ENCODE data around the gene TMEM140.
"Not testable (repeated sequence)": the region's sequence is repeated elsewhere in the genome, so short reads cannot be mapped to it uniquely, and the experiment has no call there.

TMEM140 gene

GRCh38 chr7:135195968-135196629, 48.2 kb downstream of the TMEM140 start:
- FAIRE-seq = no peak

DNA sequence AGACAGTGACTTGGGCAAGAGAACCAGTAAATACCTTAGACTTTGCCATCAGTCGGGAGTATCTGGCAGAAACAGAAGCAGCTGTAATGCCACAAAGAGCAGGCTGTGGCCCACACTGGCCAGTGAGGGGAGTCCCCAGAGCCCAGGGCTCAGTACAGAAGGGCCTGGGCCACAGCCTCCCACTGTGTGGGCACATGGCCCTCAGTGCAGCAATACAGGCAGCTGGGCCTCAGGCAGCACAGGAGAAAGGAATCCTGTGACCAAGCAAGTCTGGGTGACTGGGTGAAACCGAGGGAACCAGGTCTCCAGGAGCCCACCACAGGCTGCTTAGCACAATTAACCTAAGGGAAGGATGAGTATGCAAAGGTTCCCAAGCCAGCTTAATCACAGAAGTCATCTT, 49.5 kb downstream of the TMEM140 start:
- FAIRE-seq = no peak

DNA sequence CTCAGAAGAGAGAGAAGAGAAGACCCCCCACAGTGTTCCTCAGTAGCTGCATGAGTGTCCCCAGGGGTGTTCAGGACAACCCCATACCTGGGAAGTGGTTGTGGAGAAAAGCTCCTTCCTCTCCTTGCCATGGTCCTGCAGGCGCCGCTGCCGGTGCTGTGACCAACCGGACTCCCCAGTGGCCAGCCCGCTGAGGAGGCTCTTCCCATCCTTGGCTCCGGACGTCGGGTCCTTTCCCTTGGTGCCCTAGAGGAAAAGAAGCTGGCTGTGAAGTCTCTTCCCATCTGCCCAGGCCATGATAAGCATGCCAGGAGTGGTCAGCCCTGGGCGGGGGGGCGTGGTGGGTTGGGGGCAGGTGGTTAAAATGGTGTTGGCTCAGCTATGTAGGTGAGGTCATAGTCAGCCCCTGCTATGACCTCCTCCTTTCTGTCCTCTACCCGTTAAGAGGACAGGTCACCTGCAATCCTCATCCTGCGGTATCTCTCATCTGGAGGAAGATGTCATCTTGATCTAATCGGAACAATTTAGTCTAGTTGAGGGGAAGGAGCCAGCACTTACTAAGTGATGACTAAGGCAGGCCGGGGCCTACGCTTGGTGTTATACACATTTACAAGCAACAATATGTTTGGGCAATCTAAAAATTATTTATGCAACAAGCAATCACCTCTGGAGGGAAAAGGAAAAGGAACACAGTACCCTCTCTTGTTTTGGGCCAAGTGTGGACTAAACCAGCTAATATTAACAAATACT, 50.2 kb downstream of the TMEM140 start:
- no peak for FAIRE-seq

GRCh38 chr7:135199439-135199838, 51.6 kb downstream of the TMEM140 start:
- no peak for FAIRE-seq

DNA sequence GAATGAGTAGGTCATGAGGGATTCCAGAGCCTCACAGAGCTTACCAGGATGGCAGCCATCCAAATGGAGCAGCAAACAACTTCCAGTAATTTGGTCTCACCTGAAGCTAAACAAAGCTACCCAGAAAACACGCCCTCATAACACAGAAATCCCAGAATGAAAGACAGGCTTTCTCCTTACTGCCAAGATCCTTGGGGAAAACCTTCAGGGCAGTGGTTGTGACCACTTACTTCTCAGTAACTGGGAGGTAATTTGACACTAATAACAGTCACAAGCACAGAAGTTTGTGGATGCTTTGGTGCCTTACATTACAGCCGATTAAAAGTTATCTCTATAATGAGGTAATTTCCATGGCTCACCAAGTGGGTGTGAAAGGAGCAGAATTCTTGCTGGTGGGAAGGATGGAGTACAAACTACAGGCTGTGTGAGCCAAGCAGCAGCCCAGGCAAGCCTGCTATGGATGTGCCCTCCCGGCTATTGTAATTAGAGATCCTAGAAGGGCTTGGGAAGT, 53.0 kb downstream of the TMEM140 start:
- no peak for FAIRE-seq

- no peak for FAIRE-seq
Measured at GRCh38 chr7:135201350-135201749, 53.5 kb downstream of the TMEM140 start.

- FAIRE-seq = no peak
Measured at GRCh38 chr7:135204341-135204749, 56.5 kb downstream of the TMEM140 start.

- no peak for FAIRE-seq
Measured at GRCh38 chr7:135204876-135205275, 57.0 kb downstream of the TMEM140 start.

DNA sequence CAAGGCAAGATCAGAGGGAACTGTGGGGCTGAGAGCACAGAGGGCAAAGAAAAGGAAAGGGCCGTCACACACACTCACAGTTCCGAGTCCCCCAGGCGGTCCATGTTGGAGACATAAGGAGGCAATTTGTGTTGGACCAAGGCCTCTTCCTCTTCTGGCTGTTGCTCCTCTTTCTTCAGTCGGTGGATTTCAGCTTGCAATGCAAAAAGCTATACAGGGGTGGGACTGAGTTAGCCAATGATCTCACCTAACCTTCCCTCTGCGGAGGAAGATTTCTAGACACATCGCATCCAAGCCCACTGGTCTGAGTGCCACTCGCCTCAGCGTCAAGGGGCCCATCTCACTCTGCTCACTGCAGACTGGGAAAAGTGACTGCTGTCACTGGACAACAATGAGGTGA, 58.0 kb downstream of the TMEM140 start:
- FAIRE-seq = no peak

DNA sequence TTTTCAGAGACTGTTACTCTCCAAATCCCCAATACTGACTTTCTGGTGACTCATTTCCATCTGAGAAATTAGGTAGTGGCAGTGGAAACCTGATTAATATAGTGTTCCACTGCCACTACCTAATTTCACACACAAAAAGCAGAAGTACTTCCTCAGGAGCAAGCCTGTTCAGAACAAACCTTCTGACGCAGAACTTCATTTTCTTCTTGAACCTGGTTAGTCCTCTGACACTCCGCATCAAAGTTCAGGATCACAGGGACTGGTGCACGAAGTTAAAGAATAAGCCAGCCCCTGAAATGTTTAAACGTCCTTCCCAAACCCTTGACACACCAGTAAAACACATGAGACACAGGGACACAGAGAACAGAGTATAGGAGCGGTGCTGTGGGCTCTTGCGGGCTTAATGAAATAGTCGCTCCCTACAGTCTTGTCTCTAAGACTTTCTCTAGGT, 59.1 kb downstream of the TMEM140 start:
- no peak for FAIRE-seq

DNA sequence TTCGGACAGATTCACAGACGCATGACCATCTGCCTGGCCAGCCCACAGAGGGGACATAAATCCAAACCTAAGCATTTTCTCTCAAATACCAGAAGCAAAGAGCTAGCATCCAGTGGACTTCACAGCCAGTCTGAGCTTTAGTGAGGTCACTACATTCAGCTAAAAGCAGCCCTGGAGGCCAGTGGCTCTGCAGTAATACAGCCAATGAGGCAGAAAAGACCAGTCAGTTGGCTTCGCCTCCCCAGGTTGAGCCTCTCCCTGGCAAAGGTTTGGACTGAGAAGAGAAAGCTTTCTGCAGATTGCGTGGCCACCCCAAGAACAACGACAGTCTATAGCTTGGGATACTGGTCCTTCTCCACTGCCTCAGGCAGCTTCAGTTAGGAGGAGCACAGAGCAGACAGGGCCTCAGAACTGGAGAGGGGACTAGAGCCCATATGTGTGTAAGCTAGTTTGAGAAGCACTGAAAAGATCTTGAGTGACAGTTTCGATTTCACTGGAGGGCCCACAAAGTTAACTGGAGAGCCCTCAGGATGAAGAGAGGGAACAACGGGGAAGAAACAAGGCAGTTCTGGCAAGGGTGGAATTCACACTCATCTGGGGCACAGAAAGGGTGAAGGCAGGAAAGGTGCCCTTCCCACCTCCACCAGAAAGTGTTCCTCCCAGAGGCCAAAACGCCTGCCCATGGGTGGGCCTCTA, 59.7 kb downstream of the TMEM140 start:
- FAIRE-seq = no peak

DNA sequence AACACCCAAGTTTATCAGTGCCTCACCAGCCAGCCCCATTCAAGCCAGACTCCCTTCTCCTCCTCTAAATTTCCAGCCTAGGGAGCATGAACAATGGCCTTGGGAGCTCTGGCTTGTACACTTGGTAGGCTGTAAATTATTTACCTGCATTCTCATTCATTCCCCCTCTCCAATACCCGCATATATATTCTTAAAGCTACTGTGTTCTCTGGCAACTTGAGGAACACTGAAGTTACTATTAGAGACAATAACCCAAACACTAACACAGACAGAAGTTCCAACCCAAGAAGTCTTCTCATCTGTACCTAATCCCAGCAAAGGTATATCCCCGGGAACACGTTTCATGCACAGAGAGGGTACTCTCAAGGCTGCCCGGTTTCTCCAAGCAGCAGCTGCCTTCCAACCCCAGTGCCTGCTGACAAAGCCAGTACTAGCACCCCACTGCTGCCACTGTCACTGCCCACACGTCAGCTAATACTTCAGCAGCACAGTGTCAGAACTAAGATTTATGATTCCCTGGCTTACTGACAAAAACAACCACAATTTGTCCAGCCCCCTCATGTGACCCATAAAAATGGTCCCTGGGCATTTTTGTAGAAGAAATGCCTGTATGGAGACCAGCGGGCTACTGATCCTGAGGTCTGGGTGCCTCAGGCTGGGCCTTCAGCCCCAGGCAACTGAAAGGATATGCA, 60.4 kb downstream of the TMEM140 start:
- no peak for FAIRE-seq

DNA sequence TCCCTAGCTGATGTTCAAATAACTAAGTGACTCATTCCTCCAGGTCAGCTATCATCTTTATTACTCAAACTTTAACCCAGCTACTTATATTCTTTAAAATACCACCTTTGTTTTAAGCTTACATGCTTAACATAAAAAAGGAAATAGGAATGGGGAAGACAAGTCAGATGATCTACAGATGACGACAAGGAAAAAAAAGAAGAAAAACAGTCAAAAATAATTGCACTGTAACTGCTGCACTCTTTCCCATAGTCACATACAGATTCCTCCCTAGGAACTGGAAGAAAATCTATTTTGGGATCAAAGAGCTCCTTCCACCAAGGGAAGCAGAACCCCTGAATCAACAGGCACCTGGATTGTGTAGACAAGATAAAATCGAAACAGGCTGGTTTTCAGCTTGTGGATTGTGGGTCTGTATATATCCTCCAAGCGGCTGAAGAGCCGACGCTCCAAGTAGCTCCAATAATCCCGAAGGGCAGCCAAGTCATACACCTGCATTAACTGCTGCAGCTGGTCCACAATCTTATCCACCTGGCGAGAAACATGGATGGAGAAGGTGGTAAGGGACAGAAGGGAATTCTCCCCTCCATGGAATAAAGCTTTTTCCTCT, 61.5 kb downstream of the TMEM140 start:
- no peak for FAIRE-seq

GRCh38 chr7:135210888-135211178, 63.0 kb downstream of the TMEM140 start:
- no peak for FAIRE-seq

- FAIRE-seq = no peak
Measured at GRCh38 chr7:135211179-135211945, 63.5 kb downstream of the TMEM140 start, which contains the start of gene WDR91. TSS of gene WDR91 (minus strand) at chr7:135211526. CDS start at chr7:135211502, 24 bp downstream.

- not testable (repeated sequence) for FAIRE-seq
Measured at GRCh38 chr7:135211946-135212685, 64.2 kb downstream of the TMEM140 start.

- FAIRE-seq = no peak
Measured at GRCh38 chr7:135213831-135214230, 66.0 kb downstream of the TMEM140 start.

DNA sequence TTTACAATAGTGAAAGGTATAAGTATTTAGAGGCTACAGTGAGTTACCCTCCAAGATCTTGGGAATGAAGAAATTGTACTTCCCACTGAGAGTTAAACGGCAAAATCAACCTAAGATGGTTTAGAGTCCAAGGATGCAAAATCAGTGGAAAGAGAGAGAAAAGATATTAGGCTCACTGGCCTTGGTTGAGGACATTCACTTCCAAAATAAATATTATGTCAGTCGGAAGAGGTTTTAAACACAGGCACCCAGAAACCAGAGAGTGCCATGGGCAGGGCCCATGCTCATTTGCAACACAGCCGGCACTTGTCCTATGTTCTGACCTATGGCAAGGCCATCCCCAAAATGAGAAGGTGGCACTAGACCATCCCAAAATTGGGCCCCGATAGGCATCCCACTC, 67.3 kb downstream of the TMEM140 start:
- FAIRE-seq = no peak

- FAIRE-seq = no peak
Measured at GRCh38 chr7:135215698-135216097, 67.8 kb downstream of the TMEM140 start.

Data from colon (tissue), 2 donors.